Right renal pelvis (tissue), 4 donors: ENCODE data around the gene C16orf92. TPM values are rescaled to one million over a fixed set of nuclear protein-coding genes. Genes with fewer than 3 reads are reported as not detected.

Experiments
- DNase-seq, 4 donors: peaks; one replicate each; pipeline ENCODE4 v3.0.0-alpha.2; 2013; ENCODE audit warnings: low read depth in 4 of 4, low spot score in 3 of 4, missing footprints in 1 of 4
- polyA plus RNA-seq, 4 donors: library from polyadenylated mRNA; unstranded; fragments of 120-200 nt; gene quantifications; one replicate each; pipeline ENCODE4 v1.2.1, GENCODE V29; 2013; ENCODE audit not compliant: insufficient read length in 4 of 4

The C16orf92 gene, protein sequence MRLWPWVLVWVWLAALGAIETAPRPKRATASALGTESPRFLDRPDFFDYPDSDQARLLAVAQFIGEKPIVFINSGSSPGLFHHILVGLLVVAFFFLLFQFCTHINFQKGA
- not detected for polyA plus RNA-seq

DNA sequence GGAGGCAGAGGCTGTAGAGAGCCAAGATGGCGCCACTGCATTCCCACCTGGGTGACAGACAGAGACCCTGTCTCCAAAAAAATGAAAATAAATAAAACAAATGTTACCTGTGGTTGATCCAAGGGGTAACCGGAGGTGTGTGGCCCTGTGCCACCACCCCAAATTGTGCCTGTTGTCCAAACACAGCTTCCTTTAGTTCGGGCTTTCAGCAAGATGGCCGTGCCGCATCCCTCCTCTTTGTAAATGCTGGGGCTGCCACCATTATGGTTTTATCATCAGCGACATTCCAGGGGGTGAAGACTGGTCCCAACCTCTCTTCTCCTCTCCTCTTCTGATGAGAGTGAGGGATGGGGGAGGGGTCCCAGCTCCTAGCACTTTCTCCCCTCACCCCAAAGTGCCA, at the start of gene C16orf92:
TSS of gene C16orf92 (plus strand) at position 312 of the 400 bp plus-strand sequence. CDS start 143 bp downstream, outside the sequence.
- no peak for DNase-seq

DNA sequence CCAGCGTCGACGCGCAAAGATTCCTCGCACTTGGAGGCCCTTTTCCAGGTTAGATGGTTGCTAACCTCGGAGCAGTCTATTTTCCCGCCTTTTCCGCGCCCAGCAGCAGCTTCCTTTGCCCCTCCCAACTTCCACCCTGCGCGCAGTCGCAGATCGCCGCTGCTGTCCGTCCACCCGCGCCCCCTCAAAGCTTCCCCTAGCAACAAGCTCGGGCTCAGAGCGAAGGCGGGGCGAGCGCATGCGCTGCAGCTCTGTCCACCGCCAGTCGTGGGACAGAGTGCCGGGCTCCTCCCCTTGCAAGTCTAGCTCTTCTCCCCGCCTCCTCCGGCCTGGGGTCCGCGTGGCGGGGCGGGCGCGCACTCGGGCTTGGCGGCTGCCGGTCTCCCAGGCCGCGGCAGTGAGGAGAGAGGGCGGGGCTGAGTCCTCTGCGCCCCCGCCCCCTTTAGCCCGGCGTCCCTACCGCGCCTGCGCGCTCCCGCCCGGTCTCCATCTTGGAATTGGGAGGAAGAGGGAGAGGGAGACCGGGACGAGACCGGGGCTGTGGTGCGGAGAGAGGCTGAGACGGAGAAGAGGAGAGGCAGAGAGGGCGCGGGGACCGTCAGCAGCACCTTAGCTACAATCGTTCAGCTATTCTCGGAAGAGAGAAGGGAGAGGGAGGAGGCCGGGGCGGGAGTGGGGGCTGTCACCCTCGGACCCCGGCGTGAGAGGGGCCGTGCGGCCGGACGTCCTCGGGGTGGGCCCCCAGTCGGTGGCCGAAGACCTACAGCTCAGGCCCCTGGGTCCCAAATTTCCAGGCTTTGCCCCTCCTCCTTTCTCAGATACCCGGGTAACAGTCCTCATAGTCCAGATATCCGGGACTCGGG, 49.4 kb upstream of the C16orf92 start, which contains the start of gene TAOK2:
TSS of gene TAOK2 (plus strand) at position 485 of the 863 bp plus-strand sequence. CDS start 3,905 bp downstream, outside the sequence.
- DNase-seq = peak; percentile 97 to 98 (median 97)

DNA sequence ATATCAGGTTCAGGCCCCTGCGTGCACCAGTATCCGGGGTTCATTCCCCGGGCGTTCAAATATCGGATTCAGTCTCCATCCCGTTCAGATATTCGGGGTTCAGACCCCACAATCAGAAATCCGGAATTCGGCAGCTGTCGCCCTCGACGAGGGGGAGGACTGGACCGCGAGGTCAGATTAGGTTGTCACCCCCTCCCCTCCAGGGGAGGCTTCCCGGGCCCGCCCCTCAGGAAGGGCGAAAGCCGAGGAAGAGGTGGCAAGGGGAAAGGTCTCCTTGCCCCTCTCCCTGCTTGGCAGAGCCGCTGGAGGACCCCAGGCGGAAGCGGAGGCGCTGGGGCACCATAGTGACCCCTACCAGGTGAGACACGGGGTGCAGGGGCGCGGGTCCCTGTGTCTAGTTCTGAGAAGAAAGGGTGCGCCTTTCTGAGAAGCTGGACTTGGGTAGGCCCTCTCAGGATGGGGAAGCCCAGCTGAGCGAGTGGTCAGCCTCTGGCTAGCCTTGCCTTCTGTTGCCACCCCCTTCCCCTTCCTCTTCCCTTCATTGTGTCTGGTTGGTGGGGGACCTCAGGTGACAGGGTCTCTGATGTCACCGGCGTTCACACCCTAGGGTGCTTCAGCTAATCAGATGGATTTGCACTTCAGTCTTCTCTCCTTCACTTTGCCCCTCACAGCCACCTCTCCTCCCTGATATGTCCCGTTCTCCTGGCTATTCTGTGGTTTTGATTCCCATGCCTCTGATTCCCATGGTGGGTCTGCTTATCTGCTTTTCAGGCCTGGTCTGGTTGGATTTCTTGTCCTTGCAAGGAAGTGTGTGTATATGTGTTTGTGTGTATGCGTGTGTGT, 48.5 kb upstream of the C16orf92 start:
- no peak for DNase-seq

DNA sequence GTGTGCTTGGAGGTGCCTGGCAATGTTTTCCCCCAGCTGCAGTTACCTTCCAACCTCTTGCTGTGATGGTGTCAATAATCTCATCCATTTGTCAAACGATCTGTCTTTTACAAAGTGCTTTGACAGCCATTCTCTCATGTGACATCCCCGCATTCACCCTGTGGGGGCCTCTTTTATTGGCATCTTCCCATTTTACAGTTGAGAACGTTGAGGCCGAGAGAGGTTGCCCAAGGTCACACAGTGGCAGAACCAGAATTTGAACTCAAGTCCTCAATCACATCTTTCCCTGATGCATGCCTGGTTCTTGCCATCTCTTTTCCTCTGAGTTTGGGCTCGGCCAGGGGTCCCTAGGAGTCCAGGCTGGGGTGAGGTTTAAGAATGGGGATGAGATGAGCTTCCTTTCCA, 47.9 kb upstream of the C16orf92 start:
- DNase-seq = no peak

DNA sequence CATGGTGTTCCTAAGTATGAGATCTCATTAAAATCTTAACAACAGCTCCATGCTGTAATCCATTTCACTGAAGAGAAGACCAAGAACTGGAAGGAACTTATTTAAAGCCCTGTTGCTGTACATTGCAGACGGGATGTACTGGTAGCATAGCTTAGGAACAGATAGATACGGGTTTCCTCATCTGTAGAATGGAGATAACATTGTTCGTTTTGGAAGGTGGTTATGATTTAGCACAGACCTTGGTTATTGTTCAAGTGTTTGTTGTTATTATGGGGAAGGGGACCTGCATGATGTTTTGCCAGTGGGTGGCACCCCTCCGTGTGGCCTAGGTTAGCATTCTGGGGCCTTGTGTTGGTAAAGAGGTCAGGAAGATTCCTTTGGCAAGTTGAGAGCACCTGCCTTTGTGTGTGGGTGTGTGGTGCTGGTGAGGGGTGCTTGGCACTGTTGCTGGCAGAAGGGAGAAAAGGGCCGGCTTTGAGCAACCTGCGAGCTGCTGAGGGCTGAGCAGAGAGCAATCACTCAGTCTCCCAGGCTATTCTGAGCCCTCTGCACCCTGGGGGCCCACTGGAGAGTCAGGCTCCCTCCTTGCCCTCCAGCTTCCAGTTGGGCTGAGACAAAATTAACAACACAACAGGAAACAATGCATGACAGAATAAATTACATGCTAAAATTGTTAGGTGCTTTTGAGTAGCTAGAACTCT, 47.0 kb upstream of the C16orf92 start:
- DNase-seq = no peak

DNA sequence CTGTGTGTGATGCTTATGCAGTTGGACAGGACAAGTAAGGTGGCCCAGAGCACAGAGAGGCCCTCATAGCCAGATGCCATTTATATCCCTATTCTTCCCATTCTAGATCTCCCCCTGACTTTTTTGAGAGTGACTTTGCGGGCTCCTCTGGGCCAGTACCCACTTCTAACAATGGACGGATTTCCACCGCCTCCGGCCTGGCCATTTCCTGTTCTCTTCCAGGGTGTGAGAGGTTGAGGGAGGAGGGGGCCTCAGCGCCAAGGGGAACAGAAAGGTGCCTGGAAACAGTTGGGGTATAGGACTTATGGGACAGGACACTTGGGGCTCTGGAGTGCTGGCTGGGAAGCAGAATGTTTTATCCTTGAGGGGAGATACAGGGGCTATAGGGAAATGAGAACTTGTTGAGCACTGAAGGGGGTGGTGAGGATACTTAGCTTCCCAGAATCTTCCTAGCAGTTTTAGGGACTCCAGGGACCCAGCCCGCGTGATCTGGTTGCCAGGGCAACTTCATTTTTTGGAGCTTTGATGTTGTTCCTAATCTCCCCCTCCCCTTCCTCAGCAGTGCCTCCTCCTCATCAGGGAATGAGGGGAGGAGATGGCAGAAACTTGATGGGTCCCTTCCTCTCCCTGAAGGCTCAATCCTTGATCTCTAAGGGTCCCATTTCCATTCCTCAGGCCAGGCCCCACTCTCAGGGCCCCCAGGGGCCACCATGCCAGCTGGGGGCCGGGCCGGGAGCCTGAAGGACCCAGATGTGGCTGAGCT, 45.8 kb upstream of the C16orf92 start:
- no peak for DNase-seq

DNA sequence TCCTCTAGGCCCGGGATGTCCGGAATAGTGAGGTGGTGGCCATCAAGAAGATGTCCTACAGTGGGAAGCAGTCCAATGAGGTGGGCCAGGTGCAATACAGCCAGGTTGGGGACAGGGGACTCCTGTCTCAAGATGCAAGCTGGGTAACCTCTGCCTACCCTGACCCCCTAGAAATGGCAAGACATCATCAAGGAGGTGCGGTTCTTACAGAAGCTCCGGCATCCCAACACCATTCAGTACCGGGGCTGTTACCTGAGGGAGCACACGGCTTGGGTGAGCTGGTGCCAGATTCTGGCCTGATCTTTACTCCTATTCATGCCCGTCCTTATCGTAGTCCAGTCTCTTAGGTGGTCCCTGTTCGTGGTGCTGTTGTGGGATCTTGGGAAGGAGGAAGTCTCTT, 44.9 kb upstream of the C16orf92 start:
- DNase-seq = no peak

DNA sequence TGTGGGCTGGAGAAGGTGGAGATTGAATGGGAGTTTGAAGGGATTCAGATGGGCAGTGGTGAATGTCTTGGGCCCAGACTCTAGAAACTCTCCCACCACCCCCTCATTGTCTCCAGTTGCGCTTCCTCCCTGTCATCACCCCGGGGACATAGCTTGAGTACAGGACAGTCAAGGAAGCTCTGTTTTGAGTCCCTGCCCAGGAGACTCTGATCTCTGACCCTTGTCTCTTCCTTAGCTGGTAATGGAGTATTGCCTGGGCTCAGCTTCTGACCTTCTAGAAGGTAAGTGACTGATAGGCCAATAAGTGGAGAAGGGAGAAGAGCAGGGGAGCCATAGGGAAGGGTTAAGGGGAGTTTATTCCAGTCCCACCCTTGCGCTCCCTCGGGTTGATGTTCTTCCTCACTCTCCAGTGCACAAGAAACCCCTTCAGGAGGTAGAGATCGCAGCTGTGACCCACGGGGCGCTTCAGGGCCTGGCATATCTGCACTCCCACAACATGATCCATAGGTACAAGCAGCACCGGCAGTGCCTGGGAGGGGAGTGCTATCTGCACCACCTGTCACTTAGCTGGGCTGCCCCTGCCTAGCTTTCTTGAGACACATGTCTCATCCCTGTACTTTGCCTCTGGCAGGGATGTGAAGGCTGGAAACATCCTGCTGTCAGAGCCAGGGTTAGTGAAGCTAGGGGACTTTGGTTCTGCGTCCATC, 44.3 kb upstream of the C16orf92 start:
- DNase-seq = no peak

DNA sequence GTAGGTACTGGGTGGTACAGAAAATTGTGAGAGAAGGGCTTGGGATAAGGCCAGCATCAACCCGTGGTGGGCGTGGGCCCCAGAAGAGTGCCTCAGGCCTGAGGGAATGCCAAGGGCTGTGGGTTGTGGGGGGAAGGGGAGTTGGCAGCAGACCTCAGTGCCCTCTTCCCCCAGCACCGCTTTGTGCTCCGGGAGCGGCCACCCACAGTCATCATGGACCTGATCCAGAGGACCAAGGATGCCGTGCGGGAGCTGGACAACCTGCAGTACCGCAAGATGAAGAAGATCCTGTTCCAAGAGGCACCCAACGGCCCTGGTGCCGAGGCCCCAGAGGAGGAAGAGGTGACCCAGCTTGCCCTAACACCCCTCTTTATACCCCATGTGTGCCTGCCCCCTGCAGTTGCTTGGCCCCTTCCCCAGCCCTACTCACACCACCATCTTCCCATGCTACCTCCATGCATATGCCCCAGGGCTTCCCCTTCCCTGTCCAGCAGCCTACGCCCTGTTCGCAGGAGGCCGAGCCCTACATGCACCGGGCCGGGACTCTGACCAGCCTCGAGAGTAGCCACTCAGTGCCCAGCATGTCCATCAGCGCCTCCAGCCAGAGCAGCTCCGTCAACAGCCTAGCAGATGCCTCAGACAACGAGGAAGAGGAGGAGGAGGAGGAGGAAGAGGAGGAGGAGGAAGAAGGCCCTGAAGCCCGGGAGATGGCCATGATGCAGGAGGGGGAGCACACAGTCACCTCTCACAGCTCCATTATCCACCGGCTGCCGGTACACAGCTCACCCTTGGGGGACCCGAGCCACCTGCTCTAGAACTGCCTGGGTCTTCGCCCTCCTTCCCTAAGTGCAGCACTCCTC, 40.2 kb upstream of the C16orf92 start:
- no peak for DNase-seq

DNA sequence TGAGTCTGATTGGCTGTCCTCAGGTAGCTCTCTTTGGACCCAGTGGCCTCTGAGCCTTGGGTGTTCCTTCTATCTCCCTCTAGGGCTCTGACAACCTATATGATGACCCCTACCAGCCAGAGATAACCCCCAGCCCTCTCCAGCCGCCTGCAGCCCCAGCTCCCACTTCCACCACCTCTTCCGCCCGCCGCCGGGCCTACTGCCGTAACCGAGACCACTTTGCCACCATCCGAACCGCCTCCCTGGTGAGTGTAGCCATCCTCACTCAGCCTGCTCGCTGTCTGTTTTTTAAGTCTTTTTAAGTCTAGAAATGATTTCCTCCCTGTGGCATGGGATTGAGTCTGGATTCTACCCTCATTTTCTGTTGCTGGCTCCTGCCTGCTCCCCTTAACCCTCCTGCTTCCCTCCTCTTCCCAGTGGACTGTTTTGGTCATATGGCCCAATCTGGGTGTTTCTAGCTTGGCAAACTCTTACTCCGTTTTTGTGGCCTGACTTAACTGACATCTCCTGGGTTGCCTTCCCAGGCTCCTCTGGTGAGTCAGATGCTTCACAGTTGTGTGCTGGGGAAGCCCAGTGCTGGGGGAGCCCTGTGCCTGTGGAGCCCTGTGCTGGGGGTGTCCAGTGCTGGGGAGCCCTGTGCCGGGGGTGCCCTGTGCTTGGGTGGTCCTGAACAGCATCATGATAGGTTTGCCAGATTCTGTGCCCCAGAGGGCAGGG, 39.4 kb upstream of the C16orf92 start:
- DNase-seq = no peak

DNA sequence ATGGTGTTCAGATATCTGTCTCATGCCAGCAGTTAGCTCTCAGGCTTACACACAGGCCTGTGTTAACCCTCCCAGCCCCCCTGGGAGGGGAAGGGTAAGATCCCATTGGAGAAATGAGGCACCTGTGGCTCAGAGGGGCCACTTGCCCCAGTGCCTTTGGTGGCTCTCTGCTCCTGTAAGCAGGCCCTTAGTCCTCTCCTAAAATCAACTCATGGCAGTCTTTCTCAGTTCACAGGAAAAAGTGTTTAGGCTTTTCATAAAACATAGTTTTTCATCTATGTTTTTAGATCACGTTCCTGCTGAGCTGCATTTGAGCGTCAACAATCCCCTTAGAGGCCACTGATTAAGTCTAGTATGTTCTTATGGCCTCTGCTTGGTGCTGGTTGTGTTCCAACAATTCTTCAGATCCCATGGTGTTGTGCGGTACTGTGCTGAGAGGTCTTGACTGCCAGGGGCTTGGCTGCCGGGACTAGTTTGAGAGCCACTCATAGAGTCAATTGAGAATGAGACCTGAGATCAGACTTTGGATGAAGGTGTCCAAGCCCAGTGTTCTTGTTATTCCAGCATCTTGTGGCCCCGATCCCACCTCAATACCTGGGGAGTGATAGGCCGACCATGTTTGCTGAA, 38.7 kb upstream of the C16orf92 start:
- DNase-seq = no peak

DNA sequence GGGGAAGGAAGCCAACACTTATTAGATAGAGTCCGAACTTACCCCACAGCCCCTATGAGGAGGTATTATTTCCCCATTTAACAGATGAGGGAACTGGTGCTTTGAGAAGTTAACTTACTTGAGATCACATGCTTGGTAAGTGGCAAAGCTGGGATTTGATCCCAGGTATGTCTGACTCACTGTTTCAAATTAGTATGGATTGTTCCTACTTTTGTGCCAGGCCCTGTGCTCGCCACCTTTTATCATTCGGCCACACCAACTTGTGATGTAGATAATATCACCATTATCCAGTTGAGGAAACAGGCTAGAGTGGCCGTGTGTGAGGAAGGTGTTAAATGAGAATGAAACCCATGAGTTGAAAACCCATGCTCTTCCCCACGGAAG, 38.2 kb upstream of the C16orf92 start:
- no peak for DNase-seq

DNA sequence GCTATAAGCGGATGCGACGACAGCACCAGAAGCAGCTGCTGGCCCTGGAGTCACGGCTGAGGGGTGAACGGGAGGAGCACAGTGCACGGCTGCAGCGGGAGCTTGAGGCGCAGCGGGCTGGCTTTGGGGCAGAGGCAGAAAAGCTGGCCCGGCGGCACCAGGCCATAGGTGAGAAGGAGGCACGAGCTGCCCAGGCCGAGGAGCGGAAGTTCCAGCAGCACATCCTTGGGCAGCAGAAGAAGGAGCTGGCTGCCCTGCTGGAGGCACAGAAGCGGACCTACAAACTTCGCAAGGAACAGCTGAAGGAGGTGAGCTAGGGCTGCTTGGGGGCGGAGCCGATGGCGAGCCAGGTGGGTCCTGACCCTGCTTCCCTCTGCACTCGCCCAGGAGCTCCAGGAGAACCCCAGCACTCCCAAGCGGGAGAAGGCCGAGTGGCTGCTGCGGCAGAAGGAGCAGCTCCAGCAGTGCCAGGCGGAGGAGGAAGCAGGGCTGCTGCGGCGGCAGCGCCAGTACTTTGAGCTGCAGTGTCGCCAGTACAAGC, 37.7 kb upstream of the C16orf92 start:
- DNase-seq = no peak

DNA sequence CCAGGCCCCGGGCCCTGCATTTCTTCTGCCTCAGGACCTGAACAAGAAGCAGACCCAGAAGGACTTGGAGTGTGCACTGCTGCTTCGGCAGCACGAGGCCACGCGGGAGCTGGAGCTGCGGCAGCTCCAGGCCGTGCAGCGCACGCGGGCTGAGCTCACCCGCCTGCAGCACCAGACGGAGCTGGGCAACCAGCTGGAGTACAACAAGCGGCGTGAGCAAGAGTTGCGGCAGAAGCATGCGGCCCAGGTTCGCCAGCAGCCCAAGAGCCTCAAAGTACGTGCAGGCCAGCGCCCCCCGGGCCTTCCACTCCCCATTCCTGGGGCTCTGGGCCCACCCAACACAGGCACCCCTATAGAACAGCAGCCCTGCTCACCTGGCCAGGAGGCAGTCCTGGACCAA, 36.8 kb upstream of the C16orf92 start:
- DNase-seq = no peak

DNA sequence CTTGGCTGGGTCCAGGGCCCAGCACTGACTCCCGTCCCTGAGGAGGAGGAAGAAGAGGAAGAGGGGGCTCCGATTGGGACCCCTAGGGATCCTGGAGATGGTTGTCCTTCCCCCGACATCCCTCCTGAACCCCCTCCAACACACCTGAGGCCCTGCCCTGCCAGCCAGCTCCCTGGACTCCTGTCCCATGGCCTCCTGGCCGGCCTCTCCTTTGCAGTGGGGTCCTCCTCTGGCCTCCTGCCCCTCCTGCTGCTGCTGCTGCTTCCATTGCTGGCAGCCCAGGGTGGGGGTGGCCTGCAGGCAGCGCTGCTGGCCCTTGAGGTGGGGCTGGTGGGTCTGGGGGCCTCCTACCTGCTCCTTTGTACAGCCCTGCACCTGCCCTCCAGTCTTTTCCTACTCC, 36.1 kb upstream of the C16orf92 start:
- DNase-seq = no peak

DNA sequence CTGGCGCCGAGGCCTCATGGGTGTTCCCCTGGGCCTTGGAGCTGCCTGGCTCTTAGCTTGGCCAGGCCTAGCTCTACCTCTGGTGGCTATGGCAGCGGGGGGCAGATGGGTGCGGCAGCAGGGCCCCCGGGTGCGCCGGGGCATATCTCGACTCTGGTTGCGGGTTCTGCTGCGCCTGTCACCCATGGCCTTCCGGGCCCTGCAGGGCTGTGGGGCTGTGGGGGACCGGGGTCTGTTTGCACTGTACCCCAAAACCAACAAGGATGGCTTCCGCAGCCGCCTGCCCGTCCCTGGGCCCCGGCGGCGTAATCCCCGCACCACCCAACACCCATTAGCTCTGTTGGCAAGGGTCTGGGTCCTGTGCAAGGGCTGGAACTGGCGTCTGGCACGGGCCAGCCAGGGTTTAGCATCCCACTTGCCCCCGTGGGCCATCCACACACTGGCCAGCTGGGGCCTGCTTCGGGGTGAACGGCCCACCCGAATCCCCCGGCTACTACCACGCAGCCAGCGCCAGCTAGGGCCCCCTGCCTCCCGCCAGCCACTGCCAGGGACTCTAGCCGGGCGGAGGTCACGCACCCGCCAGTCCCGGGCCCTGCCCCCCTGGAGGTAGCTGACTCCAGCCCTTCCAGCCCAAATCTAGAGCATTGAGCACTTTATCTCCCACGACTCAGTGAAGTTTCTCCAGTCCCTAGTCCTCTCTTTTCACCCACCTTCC, 35.5 kb upstream of the C16orf92 start:
- no peak for DNase-seq
